AG09319 (cell line): Measurements from ENCODE around the gene CD300LB.

ENCODE experiments used
- DNase-seq: peaks from one replicate; pipeline ENCODE4 v3.0.0-alpha.2; 2010; ENCODE audit warnings: low read depth; ENCODE audit errors: extremely low read depth
- TF ChIP-seq, protein P1 (sequence below): IDR thresholded peaks from 2 replicates; pipeline ENCODE4 v1.5.1; 2011; ENCODE audit warnings: low read depth, mild to moderate bottlenecking, inconsistent platforms, low read length, moderate library complexity

CD300LB gene

DNA sequence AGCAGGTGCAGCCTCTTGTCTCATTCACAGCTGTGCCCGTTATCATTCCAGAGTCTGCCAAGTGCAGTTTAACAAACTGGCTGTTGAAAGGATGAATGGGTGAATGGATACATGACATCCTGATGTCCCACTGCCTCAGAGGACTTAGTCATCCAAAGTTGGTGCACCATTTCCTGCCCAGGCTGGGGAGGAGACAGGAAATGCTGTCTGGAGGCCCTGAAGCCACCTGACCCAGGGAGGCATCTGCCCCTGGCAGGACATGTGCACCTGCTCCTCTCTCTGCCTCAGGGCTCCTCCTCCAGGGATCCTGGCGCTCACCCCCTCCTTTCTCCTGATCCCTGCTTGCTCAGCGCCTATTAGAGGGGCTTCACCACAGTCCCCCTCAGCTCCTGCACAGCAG, 16.5 kb upstream of the CD300LB start:
- TF ChIP-seq, protein P1, sequence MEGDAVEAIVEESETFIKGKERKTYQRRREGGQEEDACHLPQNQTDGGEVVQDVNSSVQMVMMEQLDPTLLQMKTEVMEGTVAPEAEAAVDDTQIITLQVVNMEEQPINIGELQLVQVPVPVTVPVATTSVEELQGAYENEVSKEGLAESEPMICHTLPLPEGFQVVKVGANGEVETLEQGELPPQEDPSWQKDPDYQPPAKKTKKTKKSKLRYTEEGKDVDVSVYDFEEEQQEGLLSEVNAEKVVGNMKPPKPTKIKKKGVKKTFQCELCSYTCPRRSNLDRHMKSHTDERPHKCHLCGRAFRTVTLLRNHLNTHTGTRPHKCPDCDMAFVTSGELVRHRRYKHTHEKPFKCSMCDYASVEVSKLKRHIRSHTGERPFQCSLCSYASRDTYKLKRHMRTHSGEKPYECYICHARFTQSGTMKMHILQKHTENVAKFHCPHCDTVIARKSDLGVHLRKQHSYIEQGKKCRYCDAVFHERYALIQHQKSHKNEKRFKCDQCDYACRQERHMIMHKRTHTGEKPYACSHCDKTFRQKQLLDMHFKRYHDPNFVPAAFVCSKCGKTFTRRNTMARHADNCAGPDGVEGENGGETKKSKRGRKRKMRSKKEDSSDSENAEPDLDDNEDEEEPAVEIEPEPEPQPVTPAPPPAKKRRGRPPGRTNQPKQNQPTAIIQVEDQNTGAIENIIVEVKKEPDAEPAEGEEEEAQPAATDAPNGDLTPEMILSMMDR = no peak
- no peak for DNase-seq

DNA sequence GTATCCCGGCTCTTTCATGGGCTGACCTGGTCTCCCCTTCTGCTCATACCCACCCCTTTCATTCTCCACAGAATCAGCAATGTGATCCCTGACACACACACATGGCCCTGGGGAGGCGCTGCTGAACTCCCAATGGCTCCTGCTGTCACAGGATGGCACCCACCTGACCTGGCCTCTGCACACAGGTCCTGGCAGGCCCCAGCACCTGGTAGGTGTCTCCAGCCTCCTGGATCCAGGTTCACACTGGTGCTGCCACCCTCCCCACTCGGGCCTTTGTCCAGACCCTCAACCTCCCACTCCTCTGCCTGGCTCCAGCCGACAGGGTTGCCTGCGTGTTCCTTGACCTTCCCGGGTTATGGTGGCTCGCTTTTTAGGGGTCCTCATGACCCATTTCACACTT, 16.0 kb upstream of the CD300LB start:
- no peak for DNase-seq
- TF ChIP-seq, protein P1 = no peak

DNA sequence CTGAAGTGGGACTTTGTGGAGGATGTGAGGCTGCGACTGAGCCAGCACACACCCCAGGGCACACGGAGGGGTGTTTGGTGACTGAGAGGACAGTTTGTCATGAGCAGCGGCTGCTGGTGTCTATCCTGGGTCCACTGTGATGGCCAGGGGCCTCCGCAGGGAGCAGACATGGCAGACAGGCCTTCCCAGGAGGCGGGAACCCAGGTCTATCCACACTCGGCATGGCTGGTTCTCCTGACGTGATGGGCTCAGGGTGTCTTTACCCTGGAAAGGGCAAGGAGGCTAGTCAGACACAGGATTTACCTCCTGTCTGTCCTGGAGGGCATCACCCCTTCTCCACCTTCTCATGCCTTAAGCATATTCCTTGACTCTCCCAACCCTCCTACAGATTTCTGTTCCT, 15.3 kb upstream of the CD300LB start:
- TF ChIP-seq, protein P1 = no peak
- DNase-seq = no peak

DNA sequence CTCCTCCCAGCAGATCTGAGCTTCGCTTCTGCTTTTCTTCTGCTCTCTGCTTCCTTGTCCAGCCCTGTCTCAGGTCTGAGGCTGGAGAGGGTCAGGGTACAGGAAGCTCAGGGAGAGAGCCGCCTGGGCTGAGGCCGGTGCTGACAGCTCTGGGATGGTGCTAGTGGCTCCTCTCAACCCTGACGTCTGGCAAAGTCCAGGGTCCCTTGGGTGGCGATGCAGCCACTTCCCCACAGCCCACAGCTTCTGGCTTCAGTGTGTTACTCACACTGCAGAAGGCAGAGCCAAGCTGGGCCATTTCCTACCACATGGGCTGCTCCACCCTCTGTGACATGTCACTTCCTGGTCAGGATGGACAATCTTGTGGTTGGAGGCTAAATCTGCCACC, 14.6 kb upstream of the CD300LB start, which contains the start of gene CD300C:
Gene CD300C, minus strand, starts transcription at position 273 of the 388 bp plus-strand sequence. CDS start 333 bp downstream, outside the sequence.
- DNase-seq = no peak
- TF ChIP-seq, protein P1 = no peak

DNA sequence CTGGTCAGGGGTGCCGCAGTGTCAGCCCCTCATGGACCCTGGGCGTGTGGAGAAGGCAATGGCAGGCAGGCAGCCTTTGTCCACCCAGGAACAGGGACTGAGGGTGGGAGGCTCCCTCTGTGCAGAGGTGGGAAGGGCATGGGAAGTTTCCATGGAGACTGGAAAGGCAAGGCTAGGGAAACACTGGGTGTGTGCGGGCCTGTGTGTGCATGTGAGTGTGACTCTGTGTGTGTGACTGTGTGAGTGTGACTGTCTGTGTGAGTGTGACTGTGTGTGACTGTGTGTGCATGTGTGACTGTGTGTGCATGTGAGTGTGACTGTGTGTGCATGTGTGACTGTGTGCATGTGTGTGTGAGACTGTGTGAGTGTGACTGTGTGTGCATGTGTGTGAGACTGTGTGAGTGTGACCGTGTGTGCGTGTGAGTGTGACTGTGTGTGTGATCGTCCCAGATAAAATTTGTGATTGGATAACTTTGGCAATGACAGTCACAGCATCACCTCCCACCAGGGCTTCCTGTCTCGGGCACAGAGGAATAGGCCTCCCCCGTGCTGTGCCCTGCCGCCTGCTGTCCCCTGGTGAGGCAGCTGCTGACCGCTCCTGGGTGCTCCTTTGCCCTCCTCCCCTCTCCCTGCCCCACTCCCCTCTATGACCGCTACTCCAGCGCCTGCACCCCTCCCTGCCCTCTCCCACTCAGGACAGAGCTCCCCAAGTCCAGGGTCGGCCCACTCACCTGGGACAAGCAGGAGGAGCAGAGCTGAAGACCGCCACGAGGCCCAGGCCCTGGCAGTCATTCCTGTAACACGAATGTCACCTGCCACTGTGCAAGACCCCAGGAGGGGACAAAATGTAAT, 13.9 kb upstream of the CD300LB start:
- TF ChIP-seq, protein P1 = no peak
- DNase-seq = no peak

DNA sequence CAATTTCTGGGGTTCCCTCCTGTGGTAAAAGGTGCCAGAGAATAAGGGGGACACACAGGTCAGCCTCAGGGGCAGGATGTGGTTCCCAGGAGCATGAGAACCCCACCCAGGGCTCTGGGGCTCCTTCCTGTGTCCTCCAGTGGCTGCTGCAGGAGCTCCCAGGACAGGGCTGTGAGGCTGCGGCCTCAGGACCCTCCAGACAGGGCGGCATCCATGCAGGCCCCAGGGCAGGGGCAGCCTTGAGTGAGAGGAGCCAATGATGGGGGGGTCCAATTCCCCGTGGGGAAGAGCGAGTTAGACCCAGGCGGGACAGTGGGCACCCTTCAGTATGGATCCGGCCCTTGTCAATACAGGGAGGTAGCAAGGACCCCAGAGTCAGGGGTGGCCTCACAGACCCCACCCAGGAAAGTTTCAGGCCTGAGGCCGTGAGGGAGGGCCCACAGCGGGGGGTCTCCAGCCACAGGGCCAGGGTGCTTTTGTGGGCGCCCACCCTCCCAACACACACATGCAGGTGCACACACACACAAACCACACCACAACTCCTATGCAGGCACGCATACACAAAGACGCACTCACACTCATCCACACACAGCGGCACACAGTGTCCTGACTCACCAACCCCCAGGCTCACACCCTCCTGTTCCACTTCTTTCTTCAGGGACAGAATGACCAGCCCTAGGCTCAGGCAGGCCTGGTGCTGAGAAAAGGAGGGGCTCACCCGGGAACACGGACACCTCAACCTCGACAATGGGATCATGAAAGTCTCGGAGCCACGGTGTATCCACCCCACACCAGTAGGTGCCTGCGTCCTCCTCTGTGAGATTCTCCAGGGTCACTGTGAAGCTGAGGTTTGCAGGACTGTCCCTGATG, 12.9 kb upstream of the CD300LB start:
- no peak for DNase-seq

More for the DNA sequence above, 12.9 kb upstream of the CD300LB start:
- TF ChIP-seq, protein P1 = no peak
